AML-193 (cell line): ENCODE measurements around the gene CCDC69.
A peak's percentile ranks its signal among the peaks of the same experiment; 100 is the strongest.
"Not testable (repeated sequence)": the region's sequence is repeated elsewhere in the genome, so short reads cannot be mapped to it uniquely, and the experiment has no call there.

Experiments used
- DNase-seq, 2 experiments: peaks; one replicate each; lab custom pipeline; 2025; lab: John Stamatoyannopoulos, UW

CCDC69 gene

GRCh38 chr5:151222054-151222789, 1.7 kb downstream of the CCDC69 start:
- no peak for DNase-seq

DNA sequence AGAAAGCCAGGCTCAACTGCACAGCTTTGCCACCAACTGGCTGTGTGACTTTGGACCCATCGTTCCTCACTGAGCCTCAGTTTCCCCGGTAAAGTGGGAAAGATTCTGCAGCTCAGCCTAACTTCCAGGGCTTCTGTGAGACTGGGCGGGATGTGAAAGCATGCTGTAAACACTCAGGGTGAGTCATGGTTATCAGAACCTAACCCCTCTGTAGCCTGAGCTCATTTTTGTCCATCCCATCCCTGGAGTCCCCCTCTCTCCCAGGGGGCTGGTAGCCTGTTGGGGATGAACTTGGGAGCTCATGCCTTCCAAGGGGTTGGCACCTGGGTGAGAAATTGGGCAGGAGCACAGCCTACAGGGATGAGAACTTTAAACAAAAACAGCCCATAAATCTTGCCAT, 2.3 kb downstream of the CCDC69 start:
- DNase-seq = no peak

GRCh38 chr5:151219789-151220188, 4.1 kb downstream of the CCDC69 start:
- DNase-seq = no peak

- DNase-seq = no peak
These were observed 4.8 kb downstream of the CCDC69 start for GRCh38 chr5:151219138-151219537.

DNA sequence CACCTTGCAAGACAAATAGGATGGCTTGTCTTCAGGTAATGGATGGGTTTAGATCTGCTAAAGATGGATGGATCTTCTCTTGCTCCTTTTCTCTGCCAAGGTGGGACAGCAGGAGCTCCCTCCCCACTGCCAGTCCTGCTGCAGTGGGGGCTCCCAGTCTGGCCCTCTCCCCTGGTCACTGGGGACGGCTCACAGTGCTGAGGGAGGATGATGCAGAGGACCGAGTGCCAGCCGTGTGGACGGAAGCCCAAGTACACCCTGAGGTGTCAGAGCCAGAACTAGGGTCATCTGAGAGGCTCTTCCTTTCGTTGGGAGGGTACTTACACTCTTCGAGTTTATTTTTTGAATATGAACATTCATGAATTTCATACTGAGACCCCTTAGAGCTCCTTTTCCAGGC, 5.7 kb downstream of the CCDC69 start:
- DNase-seq = no peak

DNA sequence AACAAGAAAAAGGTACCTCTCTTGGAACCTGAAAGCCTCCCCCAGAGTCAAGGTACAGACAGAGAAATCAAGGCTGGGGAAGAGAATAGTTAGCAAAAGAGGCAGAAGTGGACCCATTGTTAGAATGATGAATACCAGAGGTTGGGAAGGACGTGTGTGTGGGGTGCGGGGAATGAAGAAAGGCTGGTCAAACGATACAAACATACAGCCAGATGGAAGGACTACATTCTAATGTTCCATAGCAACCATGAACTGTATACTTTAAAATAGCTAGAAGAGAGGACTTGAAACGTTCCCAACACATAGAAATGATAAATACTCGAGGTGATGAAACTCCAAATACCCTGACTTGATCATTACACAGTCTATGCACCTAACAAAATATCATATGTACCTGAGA, 7.1 kb downstream of the CCDC69 start:
- DNase-seq = no peak

- DNase-seq = no peak
These were observed 8.4 kb downstream of the CCDC69 start for GRCh38 chr5:151215546-151215880.

GRCh38 chr5:151214614-151215545, 9.0 kb downstream of the CCDC69 start:
- peak; percentile 82 to 84 for DNase-seq

GRCh38 chr5:151213803-151214613, 9.9 kb downstream of the CCDC69 start:
- peak; percentile 94 to 96 for DNase-seq

DNA sequence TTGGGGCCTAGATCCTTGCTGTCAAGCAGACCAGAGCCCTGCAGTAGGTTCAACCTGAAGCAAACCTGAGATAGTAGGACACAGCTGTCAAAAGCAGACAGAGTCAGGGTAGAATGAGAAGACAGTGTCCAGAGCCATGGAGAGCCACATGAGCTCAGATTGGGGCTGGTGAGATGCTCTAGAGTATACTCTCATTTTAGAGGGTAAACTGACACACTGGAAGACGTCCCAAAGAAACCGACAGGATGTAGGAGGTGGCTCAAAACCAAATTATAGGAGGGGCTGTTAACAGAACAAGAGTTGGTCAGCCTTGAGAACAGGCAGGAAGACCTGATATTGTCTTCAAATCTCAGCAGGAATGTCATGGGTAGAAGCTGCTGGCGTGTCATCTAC, 11.5 kb downstream of the CCDC69 start:
- no peak for DNase-seq

DNA sequence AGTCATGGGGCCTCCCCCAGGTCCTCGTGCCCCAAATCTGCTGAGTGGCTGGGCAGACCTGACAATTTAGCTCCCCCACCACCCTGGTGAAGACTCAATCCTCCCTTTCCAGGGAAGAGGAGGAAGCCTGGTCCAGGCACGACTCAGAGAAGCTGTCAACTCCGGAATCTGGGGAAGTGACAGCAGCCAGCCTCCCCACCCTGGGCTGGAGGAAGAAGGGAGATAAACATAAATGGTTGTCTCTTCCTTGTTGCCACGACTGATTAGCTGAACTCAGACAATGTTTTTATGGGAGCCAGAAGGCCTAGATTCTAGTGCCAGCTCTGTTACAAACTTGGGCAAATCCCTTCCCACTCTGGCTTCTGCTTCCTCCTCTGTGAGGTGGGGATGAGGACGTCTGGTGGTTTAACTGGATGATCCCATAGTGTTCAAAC, 15.4 kb downstream of the CCDC69 start:
- no peak for DNase-seq

DNA sequence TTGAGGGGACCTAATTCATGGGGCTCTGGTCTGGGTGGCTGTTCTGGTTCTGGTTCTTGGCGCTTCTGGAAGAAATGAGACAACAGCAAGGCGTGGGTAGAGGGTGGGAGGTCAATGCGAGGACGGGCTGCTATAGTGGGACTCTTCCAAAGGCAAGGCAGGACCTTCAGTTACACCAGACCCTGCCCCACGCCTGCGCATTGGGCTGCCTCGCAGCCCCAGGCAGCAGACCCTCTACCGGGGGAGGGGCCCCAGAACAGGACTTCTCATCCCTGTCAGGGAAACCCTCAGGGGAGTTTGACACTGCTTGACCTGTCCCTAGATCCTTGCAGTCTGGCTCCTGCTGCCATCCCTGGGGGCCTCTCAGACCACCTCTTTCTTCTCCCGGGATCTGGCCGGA, 18.5 kb downstream of the CCDC69 start:
- no peak for DNase-seq

DNA sequence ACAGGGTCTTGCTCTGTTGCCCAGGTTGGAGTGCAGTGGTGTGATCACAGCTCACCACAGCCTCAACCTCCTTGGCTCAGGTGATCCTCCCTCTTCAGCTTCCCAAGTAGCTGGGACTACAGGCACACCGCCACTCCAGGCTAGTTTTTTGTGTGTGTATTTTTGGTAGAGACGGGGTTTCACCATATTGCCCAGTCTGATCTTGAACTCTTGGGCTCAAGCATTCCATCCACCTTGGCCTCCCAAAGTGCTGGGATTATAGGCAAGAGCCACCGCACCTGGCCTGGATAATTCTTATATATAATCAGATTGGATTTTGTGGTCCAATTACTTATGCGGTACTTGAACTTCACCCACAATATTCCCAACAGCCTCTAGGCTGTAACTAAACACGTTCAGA, 19.8 kb downstream of the CCDC69 start:
- DNase-seq = no peak

DNA sequence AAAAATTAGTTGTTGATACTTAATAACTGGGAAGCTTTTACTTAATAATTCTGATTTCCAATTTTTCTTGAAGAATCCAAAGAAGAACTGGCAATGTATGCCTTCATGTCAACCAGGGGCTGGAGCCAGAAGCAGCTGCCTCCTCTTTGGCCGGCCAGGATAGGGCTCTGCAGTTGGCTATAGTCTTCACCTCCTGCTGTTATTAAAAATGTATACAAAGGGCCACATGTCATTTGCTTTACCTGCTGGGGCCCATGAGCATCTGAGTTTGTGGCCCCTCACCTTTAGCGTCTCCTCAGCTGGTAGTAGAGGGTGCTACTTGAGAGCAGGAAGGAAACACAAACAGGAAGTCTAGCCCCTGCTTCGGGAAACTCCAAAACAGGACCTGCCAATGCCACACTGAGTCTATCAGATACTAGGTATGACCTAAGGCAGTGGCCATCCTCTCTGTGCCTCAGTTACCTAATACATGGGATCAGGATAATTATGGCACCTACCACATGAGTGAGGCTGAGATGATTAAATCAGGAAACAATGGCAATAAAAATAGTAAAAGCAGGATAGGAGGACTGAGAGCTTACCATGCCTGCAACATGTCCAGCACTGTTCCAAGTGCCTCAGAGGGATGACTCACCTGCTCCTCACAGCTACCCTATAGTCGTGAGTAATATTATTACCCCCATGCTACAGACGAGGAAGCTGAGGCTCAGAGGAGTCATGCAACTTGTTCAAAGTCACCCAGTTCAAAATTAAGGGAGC, 21.3 kb downstream of the CCDC69 start:
- no peak for DNase-seq

DNA sequence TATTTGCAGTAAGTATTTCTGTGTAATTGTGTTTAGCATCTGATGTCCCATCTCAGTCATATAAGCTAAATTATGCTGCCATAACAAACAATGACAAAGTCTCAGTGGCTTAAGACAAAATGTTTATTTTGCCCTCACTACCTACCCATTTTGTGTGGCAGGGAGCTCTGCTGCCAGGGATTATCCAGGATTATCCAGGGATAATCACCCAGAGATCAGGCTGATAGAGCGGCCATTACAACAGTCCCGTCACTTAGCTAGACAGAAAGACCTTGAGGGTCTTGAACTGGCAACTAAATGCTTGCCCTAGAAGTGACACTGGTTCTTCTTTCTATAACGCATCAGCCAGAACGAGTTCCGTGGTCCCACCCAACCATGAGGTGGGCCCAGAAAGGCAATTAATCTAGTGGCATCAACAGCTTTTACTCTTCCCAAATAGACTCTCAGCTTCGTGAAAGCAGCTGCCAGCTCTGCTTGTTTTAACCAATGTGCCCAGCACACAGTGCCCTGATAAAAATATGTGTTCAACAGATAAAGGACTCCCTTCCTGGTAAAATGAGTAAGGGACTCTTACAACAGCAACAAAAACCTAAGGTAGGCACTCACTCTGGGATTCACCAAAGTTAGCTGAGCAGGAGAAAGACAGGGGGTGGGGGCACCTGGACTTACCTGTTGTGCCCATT, 22.8 kb downstream of the CCDC69 start:
- no peak for DNase-seq

DNA sequence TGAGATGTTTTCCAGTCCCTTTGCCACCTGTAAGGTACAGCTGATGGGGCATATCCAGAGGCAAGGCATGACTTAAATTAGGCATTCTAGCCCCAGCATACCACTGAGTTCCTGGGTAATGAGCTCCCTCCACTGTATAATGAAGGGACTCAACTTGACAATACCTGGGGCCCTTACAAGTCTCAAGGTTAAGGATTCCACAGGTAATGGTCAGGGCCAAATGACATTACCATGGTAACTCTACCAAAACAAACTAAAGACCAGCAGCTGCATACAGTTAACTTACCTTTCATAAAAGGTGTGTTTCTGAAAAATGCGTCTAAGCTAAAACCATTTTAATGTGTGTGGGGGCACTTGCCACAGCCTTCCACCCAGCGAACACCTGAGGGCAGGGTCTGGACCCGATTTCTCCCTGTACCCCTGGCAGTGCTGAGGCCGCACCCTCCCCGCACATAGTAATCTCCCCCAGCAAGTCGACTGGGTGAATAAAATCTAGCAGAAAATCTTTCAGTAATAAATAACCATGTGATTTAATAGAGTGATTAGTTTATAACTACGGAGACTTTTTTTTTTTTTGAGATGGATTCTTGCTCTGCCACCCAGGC, 24.2 kb downstream of the CCDC69 start:
- no peak for DNase-seq

DNA sequence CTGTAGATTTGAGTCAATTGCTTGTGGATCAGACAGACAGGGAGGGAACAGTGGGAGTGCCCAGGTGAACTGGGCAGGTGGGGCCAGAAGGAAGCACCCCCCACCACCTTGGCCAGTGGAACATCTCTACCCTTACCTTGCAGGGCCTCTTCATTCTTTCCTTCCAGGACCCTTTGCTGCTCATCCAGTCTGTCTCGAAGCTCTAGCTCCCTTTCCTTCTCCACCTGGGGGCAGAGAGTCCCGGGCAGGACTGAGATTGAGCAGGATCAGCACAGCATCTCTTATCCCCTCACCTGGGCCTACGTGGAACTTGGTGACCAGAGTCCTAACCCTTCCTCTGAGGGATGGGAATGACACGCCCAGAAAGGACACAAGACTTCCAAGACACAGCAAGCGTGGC, 25.0 kb downstream of the CCDC69 start:
- DNase-seq = no peak

DNA sequence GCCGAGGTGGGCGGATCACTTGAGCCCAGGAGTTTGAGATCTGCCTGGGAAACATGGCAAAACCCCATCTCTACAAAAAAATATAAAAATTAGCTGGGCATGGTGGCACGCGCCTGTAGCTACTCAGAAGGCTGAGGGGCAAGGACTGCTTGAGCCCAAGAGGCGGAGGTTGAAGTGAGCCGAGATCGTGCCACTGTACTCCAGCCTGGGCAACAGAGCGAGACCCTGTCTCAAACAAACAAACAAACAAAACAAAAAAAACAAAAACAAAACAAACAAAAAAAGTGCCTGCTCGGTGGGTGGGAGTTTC, 26.6 kb downstream of the CCDC69 start:
- DNase-seq = not testable (repeated sequence)

GRCh38 chr5:151196556-151197290, 27.2 kb downstream of the CCDC69 start:
- DNase-seq = no peak

- peak; percentile 63 to 77 for DNase-seq
These were observed 28.3 kb downstream of the CCDC69 start for GRCh38 chr5:151195622-151196021.
